Omental fat pad (tissue), 4 donors: Measurements from ENCODE around the gene TEX53. TPM values are rescaled to one million over a fixed set of nuclear protein-coding genes. Genes with fewer than 3 reads are reported as not detected.

Experiments
- ATAC-seq: fragments of 150-250 bp; one replicate; pipeline ENCODE4 v1.9.1; 2016; ENCODE audit warnings: mild to moderate bottlenecking, moderate library complexity; ENCODE audit not compliant: low FRiP score
- DNase-seq: peaks from one replicate; pipeline ENCODE4 v3.0.0-alpha.2; 2019; ENCODE audit warnings: low spot score
- CTCF ChIP-seq, 3 donors: fragments of 450-650 bp; IDR thresholded peaks; one replicate each; pipeline ENCODE4 v1.5.1; 2016 to 2017; ENCODE audit warnings: antibody characterized with exemption in 3 of 3, mild to moderate bottlenecking in 3 of 3, moderate library complexity in 2 of 3
- small RNA-seq: library from RNA; depleted of rRNA; stranded (forward); fragments of <200 nt; gene quantifications from one replicate; pipeline ENCODE3, GENCODE V24; 2016
- total RNA-seq, 4 donors: library from RNA; depleted of rRNA; stranded (reverse); fragments of >200 nt; gene quantifications; one replicate each; pipeline ENCODE4 v1.1.0, GENCODE V29; 2016

Gene TEX53
- total RNA-seq, 4 donors from 2014 or later = not detected

- ATAC-seq (no peak), DNase-seq (no peak)
- TF ChIP-seq CTCF (IDR thresholded peaks at IDR 0.05) = no peak
Observed at GRCh38 chr9:114608525-114608796, 49.1 kb downstream of the TEX53 start.

DNA sequence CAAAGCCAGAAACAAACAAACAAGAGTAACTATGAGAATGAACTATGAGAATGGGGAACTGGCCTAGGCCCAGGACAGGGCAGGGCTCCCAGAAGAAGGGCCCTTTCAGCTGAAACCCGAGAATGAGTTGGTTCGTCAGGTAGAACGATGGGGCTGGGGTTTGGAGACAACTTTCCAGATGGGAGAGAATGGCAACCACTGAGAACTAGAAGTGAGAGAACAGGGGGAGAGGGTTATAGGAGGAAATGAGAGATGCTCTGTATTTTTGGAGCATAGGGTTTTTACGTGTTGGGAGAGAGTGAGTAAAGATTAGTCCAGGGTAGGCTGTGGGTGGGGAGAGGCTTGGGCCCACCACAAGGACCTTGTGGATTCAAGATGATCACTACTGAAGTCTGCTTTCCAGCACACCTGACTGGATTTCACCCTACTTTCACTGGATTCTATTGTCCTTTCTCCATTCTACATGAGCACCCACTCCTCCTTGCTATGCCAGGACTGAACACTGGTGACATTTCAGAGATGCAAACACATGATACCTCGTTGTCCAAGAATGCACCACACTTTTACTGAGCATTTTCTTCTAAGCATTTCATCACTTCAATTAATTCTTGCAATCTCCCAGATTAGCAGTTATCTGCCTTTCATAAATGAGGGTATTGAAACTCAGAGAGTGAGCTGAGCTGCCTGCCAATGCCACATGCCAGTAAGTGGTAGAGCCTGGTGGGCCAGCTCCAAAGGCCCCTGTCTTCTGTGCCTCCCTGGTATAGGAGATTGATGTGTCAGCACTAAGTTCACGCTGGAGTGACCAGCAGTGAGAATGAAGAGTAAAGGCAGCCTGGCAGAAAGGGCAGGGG lies 49.7 kb downstream of the TEX53 start:
- TF ChIP-seq CTCF (IDR thresholded peaks at IDR 0.05) = no peak
- no peak for DNase-seq
- ATAC-seq = no peak

DNA sequence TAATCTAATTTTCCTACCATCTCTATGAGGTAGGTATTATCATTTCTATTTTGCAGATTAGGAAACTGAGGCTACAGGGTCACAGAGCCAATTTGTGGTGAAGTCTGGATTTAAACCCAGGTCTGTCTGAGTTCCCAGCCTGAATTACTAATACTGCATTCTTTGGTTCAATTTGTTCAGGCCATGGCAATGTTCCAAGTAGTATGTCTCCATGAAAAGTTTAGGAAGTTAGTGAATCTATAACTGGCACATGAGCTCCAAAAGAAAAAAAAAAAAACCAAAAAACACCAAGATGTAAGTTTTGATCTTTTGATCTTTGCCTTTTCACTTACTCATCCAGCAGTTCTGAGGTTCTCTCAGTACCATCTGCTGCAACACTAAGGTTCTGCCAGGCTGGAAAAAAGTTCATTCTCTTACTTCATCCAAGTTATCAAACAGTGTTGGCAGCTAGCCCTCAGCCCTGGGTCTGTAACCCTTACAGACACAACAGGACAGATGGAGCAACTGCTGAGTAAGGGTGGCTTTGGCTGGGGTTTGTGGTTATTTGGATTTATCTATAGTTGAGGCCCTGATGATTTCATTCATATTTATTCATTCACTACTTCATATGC lies 50.9 kb downstream of the TEX53 start:
- peak; percentile 67 for ATAC-seq
- DNase-seq = no peak
- no peak for TF ChIP-seq CTCF (IDR thresholded peaks at IDR 0.05)

Small RNA genes lying within 50 kb of the gene (small RNA-seq; reads per million reads assigned to genes)
- not detected for gene RF00019

Other genes starting within 250 kb of the TEX53 start
- gene WHRN, start 152.3 kb downstream of the TEX53 start, total RNA-seq = 10 to 100 TPM in 1 of 4 donors, 1 to 10 TPM in 3; 3.0 to 15.5 (median 6.6) TPM
- 100 to 1,000 TPM; 101 to 152 (median 139) TPM for gene ATP6V1G1, start 70.0 kb downstream of the TEX53 start, total RNA-seq
- gene TMEM268, start 46.5 kb downstream of the TEX53 start, total RNA-seq = 10 to 100 TPM; 11.2 to 26.1 (median 14.6) TPM
- gene TEX48, start 24.4 kb upstream of the TEX53 start, total RNA-seq = not detected
- gene TNFSF15, start 148.2 kb upstream of the TEX53 start, total RNA-seq = 1 to 10 TPM in 1 of 4 donors, under 1 TPM in 2, not detected in 1; 0.36 to 2.4 (median 0.50) TPM